Measurements from ENCODE around the gene EFCAB14. TPM values are rescaled to one million over a fixed set of nuclear protein-coding genes. Genes with fewer than 3 reads are reported as not detected.
"Not testable (repeated sequence)": the region's sequence is repeated elsewhere in the genome, so short reads cannot be mapped to it uniquely, and the experiment has no call there.

The EFCAB14 gene
- total RNA-seq, 1 donor from 2014 or later: 99.8 TPM

DNA sequence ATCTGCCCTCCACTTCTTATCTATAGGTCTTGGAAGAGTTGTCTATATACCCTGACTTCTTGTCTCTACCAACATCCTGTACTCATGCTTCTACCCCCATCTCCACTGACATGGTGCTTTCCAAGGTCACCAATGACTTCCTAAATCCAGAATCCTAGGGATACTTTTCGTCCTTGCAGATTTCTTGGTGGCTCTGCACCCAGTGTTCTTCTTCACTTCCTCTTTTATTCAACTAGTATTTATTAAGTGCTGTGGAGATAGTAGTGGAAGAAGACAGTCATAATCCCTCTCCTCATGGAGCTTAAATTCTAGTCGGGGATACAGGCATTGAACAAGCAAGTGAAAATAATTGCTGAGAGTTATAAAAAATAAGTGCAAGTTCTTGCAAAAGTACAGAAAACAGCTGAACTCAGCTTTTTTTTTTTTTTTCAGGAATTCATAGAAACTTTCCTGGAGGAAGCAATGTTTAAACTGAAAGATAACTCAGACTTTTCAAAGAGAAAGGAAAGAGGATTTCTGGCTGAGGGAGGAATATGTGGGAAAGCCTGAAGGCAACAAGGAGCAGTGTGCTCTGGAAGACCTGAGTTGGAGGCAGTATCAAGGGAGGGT is 41.7 kb upstream of the EFCAB14 start:
- TF ChIP-seq, protein P1, sequence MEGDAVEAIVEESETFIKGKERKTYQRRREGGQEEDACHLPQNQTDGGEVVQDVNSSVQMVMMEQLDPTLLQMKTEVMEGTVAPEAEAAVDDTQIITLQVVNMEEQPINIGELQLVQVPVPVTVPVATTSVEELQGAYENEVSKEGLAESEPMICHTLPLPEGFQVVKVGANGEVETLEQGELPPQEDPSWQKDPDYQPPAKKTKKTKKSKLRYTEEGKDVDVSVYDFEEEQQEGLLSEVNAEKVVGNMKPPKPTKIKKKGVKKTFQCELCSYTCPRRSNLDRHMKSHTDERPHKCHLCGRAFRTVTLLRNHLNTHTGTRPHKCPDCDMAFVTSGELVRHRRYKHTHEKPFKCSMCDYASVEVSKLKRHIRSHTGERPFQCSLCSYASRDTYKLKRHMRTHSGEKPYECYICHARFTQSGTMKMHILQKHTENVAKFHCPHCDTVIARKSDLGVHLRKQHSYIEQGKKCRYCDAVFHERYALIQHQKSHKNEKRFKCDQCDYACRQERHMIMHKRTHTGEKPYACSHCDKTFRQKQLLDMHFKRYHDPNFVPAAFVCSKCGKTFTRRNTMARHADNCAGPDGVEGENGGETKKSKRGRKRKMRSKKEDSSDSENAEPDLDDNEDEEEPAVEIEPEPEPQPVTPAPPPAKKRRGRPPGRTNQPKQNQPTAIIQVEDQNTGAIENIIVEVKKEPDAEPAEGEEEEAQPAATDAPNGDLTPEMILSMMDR (IDR thresholded peaks at IDR 0.05): no peak
- H3K27me3 ChIP-seq: no peaks in the 10 kb centered on the region
- intact Hi-C loops (cut with DNase I): no loop called here

DNA sequence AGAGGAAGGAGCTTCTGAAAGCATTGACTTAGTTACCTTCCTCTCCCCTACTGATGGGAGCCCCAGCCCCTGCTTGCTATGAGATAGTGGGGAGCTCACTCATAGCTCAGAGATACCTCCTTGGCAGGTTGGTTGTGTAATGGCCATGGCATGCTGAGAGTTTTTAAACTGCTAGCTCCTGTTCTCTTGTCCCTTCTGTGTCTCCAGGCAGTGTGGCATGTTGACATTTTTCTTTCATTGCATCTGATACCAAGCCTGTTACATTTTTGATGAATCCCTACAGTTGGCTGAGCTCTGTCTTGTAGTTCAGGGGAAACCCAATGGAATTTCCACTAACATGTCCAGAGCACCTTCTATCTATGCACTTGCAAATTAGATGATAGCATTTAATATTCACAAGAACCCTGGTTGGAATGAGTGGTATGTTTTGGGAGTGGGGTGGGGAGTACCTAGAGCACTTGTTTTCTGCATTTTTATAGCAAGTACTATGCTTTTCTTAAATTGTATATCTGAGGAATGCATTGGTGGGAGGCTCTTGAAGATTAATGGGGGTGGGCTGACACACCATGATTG is 39.1 kb upstream of the EFCAB14 start:
- Histone ChIP-seq H3K36me3 (no peaks in the 10 kb centered on the region), H3K4me1 (no peaks in the 10 kb centered on the region), H3K4me3 (no peak overlapping the region), H3K9me3 (no peaks in the 10 kb centered on the region), H3K27me3 (no peaks in the 10 kb centered on the region), H3K27ac (no peak overlapping the region)
- TF ChIP-seq, protein P1 (IDR thresholded peaks at IDR 0.05): no peak
- no peak for DNase-seq (ENCODE audit: low spot score in 2 of 2)
- intact Hi-C loops (cut with DNase I): no loop called here

More for the DNA sequence above, 41.7 kb upstream of the EFCAB14 start:
- H3K27ac ChIP-seq: no peak overlapping the region
- H3K36me3 ChIP-seq: no peaks in the 10 kb centered on the region
- H3K4me1 ChIP-seq: no peaks in the 10 kb centered on the region
- no peak overlapping the region for H3K4me3 ChIP-seq
- H3K9me3 ChIP-seq: no peaks in the 10 kb centered on the region
- DNase-seq (ENCODE audit: low spot score in 2 of 2): no peak

- intact Hi-C loops (cut with DNase I): no loop called here
- TF ChIP-seq, protein P1 (IDR thresholded peaks at IDR 0.05): no peak
- Histone ChIP-seq H3K27me3 (no peaks in the 10 kb centered on the region), H3K4me3 (no peak overlapping the region), H3K27ac (no peak overlapping the region), H3K36me3 (no peaks in the 10 kb centered on the region), H3K4me1 (no peaks in the 10 kb centered on the region), H3K9me3 (no peaks in the 10 kb centered on the region)
- no peak for DNase-seq (ENCODE audit: low spot score in 2 of 2)
These were observed 38.5 kb upstream of the EFCAB14 start for GRCh38 chr1:46757247-46757955.

GRCh38 chr1:46755121-46755520 is 36.2 kb upstream of the EFCAB14 start:
- H3K27me3 ChIP-seq: no peaks in the 10 kb centered on the region
- intact Hi-C loops (cut with DNase I): no loop called here
- no peak for DNase-seq (ENCODE audit: low spot score in 2 of 2)
- H3K36me3 ChIP-seq: no peaks in the 10 kb centered on the region
- H3K4me1 ChIP-seq: no peaks in the 10 kb centered on the region
- H3K4me3 ChIP-seq: no peak overlapping the region
- TF ChIP-seq, protein P1 (IDR thresholded peaks at IDR 0.05): no peak
- H3K27ac ChIP-seq: no peak overlapping the region
- H3K9me3 ChIP-seq: no peaks in the 10 kb centered on the region

- DNase-seq (ENCODE audit: low spot score in 2 of 2); H3K4me3 ChIP-seq; intact Hi-C loops (cut with DNase I); H3K4me1 ChIP-seq; H3K36me3 ChIP-seq; H3K27me3 ChIP-seq; H3K9me3 ChIP-seq; H3K27ac ChIP-seq: not testable (repeated sequence)
These were observed 35.8 kb upstream of the EFCAB14 start for GRCh38 chr1:46754707-46755106.

GRCh38 chr1:46753985-46754384 is 35.1 kb upstream of the EFCAB14 start:
- TF ChIP-seq, protein P1 (IDR thresholded peaks at IDR 0.05): no peak
- no peaks in the 10 kb centered on the region for H3K27me3 ChIP-seq
- no peak overlapping the region for H3K27ac ChIP-seq
- intact Hi-C loops (cut with DNase I): no loop called here
- no peaks in the 10 kb centered on the region for H3K9me3 ChIP-seq
- no peaks in the 10 kb centered on the region for H3K36me3 ChIP-seq
- DNase-seq (ENCODE audit: low spot score in 2 of 2): no peak
- H3K4me3 ChIP-seq: no peak overlapping the region
- no peaks in the 10 kb centered on the region for H3K4me1 ChIP-seq

All from ascending aorta (tissue), 2 donors.